GM19099 (cell line): ENCODE measurements around the gene PRPF6.

Experiments
- POLR2A ChIP-seq: IDR thresholded peaks from 3 replicates; pipeline ENCODE4 v1.6.1; 2011; ENCODE audit warnings: low read depth; ENCODE audit not compliant: insufficient read length; ENCODE audit errors: extremely low read depth

The PRPF6 gene

GRCh38 chr20:64071341-64072332 is 90.7 kb downstream of the PRPF6 start:
- TF ChIP-seq POLR2A = peak; percentile 3

DNA sequence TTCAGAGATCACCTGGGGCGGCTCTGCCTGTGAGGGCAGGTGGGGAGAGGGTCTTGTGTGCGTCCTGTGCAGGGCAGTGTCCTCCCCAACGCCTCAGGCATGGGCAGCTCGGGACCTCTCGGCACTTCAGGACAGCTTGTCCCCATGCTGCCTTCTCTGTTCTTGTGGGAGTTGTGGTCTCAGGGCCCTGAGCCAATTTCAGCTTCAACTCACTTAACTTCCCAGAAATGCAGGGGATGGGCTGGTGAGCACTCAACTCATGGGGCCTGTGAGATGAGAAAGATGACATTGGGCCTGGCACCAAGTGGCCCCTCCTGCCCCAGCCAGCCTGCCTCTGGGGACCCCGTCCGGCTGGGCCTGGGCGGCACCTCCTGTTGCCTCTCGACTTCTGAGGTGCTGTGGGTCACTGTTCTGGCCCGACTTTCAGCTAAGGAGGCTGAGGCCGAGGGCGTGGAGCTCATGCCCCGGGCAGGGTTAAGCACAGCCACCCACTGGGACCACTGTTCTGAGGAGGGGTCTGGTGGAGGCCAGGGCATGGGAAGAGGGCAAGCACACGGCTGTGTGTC is 91.6 kb downstream of the PRPF6 start:
- TF ChIP-seq POLR2A = peak; percentile 9

GRCh38 chr20:64073476-64074183 is 92.7 kb downstream of the PRPF6 start:
- TF ChIP-seq POLR2A = no peak

GRCh38 chr20:64074184-64074789 is 93.4 kb downstream of the PRPF6 start:
- TF ChIP-seq POLR2A = no peak

DNA sequence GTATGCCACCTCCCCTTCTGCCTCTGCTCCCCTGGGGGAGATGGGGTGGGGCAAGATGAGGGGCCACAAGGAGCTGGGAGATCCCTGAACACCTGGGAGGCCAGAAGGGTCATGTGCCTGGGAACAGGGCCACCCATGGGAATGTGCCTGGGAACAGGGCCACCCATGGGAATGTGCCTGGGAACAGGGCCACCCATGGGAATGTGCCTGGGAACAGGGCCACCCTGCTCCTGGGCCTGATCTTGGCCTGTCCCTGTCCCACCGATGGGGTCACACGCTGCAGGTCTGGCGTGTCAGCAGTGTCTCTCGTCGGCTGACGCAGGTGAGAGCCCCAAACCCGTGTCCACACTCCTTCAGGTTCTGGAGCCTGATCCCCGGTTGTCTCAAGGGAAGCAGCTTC is 94.0 kb downstream of the PRPF6 start:
- TF ChIP-seq POLR2A = no peak

GRCh38 chr20:64075556-64075955 is 94.6 kb downstream of the PRPF6 start:
- TF ChIP-seq POLR2A = no peak

DNA sequence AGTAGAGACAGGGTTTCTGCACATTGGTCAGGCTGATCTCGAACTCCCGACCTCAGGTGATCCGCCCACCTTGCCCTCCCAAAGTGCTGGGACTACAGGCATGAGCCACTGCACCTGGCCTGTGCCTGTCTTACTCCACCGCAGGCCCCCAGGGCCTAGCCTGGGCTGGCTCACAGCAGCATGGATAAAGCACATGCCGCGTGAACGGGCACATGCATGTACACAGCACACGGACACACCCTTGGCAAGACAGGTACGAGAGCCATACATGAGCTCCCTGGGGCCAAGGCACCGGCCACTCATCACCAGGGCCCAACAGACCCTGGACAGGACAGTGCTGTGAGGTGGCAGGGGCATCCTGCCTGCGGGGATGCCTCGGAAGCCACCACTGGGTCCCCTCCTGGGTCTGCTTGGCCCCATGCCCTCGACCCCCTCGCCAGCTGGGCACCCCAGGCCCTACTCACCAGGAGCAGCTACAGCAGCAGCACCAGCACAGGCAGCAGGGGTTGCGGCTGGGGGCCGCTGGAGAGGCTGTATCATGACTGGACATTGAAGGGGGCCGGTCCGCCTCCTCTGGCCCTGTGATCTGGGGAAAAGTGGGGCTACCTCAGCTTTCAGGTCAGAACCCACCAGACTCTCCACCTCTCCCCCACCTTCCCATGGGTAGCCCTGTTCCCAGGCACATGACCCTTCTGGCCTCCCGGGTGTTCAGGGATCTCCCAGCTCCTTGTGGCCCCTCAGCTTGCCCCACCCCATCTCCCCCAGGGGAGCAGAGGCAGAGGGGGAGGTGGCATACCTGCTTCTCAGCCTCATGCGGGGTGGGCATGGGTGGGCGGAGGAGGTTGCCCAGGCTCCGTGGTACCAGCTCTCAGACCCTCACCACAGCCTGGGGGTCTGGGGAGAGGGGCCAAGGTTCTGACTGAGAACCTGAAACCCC is 95.4 kb downstream of the PRPF6 start:
- TF ChIP-seq POLR2A = no peak

DNA sequence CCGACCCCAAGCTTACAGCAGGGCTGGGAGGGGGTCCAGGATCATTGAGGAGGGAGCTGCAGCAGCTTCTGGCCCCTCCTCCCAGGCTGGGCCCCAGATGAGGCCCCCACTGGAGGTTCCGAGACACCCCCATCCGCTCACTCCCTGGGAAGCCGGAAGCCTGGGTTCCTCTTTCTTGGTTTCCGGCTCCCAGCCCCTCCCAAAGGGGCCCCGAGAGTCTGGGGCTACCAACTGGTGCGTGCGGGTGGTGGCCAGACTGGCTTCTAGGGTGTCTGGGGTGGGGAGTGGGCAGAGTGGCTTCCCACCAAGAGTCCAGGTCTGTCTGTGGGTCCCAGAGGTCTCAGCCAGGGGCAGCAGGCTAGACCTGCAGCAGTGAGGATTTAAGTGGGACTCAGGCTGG is 96.2 kb downstream of the PRPF6 start:
- TF ChIP-seq POLR2A = peak; percentile 22

DNA sequence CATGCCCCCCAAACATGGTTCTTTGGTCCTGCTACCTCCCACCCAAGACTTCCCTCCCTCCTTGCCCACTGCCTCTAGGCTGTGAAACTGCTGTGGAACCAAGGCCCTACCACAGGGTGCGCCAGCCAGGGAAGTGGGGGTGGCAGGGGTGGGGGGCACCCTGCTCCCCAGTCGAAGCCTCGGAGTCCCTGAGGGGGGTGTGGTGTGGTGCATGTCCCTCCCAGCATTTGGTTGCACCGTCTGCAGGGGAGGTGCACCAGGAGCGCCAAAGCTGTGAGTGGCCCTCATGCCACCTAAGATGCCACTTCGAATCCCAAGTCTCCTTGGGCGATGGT is 96.6 kb downstream of the PRPF6 start:
- peak; percentile 17 for TF ChIP-seq POLR2A

DNA sequence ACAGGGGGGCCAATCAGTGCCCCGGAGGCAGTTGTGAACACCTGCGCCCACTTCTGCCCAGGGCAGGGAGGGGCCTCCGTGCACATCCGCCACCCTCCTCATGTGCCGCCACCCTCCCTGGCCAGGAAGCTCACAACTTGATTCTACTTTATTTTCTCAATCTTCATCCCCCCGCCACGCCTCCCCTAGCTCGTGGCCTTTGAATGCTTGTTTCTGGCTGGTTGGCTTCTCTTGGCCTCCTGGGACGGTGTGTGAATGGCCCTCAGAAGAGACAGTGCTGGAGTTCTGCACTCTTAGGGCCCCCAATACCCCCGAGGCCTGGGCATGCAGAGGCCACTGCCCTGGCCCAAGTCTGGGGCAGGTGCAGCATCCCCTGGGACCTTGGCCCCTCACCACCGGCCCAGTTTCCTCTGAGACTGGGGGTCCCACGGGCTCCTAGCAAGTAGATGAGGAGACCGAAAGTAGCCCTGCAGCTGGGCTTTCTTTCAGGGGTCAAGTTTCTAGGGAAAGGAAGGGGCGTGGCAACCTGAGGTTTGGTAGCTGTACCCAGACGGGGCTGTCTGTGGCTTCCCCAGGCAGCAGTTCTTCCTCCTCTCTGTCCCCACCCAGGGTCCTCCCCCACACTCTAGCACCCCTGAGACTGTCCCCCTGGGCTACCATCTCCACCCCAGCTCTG is 97.1 kb downstream of the PRPF6 start:
- peak; percentile 22 for TF ChIP-seq POLR2A

DNA sequence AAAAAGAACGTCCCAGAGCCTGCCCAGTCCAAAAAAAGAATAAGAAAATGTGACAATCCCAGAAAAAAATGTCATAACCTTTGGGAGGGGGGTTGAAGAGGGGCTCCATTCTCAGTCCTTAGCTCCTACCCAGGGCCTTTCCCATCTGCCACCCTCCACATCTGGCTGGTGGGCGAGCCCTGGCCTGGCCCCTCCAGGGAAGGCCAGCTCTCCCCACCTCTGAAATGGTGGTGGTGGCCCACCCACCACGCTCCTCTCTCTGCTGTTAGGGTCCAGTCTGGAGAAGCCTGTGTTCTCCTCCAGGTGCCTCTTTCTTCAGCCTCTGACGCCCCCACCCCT is 98.0 kb downstream of the PRPF6 start:
- TF ChIP-seq POLR2A = no peak

GRCh38 chr20:64079273-64080012 is 98.5 kb downstream of the PRPF6 start, which contains the start of gene RGS19:
TSS of gene RGS19 (minus strand) at chr20:64079518. CDS start at chr20:64076886, 2,632 bp downstream.
- peak; percentile 58 for TF ChIP-seq POLR2A
